Measurements from ENCODE around the gene CRACR2B.

DNA sequence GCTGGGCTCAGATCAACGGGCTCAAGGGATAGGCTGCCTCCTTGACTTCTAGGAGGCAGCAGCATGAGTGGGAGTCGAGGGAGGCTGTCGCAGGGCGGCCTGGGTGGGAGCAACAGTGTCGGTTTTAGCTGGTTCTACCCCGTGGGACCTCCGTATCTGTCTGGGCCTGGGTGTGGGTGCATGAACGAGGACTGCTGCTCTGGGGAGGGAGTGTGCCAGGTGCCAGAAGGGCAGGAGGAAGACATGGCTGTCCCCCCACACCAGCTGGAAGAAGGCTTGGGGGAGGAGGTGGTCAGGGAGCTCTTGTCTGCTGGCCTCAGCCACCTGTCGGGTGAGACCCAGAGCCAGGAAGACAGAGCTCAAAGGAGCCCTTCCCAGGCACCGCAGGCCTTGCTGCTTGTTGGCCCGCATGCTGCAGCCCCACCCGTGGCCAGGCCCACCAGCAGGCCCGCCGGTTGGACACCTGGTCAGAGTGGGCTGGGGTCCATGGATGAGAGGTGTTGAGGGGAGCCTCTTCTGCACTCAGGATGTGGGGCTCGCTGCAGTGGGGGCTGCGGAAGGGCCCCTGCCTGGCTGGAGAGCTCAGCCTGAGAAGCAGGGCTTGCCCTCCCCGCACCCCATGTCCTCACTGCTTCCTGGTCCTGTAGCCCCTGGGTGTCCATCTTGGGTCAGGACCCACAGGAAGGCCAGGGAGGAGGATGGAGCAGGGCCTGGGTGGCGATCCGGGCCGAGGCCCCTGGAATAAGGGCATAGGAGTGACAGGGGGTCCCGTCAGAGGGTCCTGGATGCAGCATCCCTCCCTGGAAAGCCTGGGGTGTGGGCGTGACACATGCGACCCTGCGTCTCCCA, 41.3 kb upstream of the CRACR2B start:
- TF ChIP-seq, protein P1, sequence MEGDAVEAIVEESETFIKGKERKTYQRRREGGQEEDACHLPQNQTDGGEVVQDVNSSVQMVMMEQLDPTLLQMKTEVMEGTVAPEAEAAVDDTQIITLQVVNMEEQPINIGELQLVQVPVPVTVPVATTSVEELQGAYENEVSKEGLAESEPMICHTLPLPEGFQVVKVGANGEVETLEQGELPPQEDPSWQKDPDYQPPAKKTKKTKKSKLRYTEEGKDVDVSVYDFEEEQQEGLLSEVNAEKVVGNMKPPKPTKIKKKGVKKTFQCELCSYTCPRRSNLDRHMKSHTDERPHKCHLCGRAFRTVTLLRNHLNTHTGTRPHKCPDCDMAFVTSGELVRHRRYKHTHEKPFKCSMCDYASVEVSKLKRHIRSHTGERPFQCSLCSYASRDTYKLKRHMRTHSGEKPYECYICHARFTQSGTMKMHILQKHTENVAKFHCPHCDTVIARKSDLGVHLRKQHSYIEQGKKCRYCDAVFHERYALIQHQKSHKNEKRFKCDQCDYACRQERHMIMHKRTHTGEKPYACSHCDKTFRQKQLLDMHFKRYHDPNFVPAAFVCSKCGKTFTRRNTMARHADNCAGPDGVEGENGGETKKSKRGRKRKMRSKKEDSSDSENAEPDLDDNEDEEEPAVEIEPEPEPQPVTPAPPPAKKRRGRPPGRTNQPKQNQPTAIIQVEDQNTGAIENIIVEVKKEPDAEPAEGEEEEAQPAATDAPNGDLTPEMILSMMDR (IDR thresholded peaks at IDR 0.05) = no peak
- no peak for TF ChIP-seq EZH2 (IDR thresholded peaks at IDR 0.05; ENCODE audit: borderline replicate concordance, insufficient read depth, low read depth, low read length, poor library complexity, severe bottlenecking)
